Neutrophil (primary cell): ENCODE measurements around the gene PIP4K2A.
A peak's percentile ranks its signal among the peaks of the same experiment; 100 is the strongest.

Experiments used
- H3K27ac ChIP-seq: fragments of 200-600 bp; sonication (generic); 2 replicates; pipeline ENCODE4 v1.5.1; 2016; ENCODE audit warnings: mild to moderate bottlenecking, moderate library complexity
- H3K27me3 ChIP-seq: fragments of 200-600 bp; sonication (generic); 2 replicates; pipeline ENCODE4 v1.6.0; 2016; ENCODE audit warnings: mild to moderate bottlenecking
- H3K36me3 ChIP-seq: fragments of 200-600 bp; sonication (generic); 2 replicates; pipeline ENCODE4 v1.5.1; 2017
- H3K4me1 ChIP-seq, 2 experiments: fragments of 200-600 bp in 1 of 2; sonication (generic) in 1 of 2; 1 replicate in 1 of 2; 2 replicates in 1 of 2; pipeline versions ENCODE4 v1.5.1 to v1.6.1; 2013 to 2016; ENCODE audit warnings: low read depth in 1 of 2, low read length in 1 of 2, mild to moderate bottlenecking in 1 of 2, moderate library complexity in 1 of 2; ENCODE audit not compliant: control insufficient read depth in 1 of 2, insufficient read depth in 1 of 2
- H3K4me3 ChIP-seq, 2 experiments: fragments of 200-600 bp in 1 of 2; sonication (generic) in 1 of 2; 1 replicate in 1 of 2; 2 replicates in 1 of 2; pipeline ENCODE4 v1.5.1; 2013 to 2016; ENCODE audit warnings: low read depth in 1 of 2, low read length in 1 of 2, mild to moderate bottlenecking in 1 of 2, moderate library complexity in 1 of 2
- H3K9me3 ChIP-seq: fragments of 200-600 bp; sonication (generic); 2 replicates; pipeline ENCODE4 v1.5.1; 2016
- TF ChIP-seq, protein P1 (sequence below): fragments of 200-600 bp; sonication (generic); IDR thresholded peaks from 2 replicates; pipeline ENCODE4 v1.5.1; 2016; ENCODE audit warnings: antibody characterized with exemption

PIP4K2A gene

GRCh38 chr10:22604344-22605126 is 109.8 kb downstream of the PIP4K2A start:
- Histone ChIP-seq H3K4me3 (no peak overlapping the region), H3K36me3 (peaks cover 4% of the 10 kb centered on the region), H3K4me1 (peaks cover 36 to 47% of the 10 kb centered on the region in 2 experiments), H3K27me3 (no peaks in the 10 kb centered on the region), H3K9me3 (no peaks in the 10 kb centered on the region), H3K27ac (peak overlapping the region; percentile 77)
- TF ChIP-seq, protein P1, sequence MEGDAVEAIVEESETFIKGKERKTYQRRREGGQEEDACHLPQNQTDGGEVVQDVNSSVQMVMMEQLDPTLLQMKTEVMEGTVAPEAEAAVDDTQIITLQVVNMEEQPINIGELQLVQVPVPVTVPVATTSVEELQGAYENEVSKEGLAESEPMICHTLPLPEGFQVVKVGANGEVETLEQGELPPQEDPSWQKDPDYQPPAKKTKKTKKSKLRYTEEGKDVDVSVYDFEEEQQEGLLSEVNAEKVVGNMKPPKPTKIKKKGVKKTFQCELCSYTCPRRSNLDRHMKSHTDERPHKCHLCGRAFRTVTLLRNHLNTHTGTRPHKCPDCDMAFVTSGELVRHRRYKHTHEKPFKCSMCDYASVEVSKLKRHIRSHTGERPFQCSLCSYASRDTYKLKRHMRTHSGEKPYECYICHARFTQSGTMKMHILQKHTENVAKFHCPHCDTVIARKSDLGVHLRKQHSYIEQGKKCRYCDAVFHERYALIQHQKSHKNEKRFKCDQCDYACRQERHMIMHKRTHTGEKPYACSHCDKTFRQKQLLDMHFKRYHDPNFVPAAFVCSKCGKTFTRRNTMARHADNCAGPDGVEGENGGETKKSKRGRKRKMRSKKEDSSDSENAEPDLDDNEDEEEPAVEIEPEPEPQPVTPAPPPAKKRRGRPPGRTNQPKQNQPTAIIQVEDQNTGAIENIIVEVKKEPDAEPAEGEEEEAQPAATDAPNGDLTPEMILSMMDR: no peak

- Histone ChIP-seq H3K9me3 (no peaks in the 10 kb centered on the region), H3K27ac (no peak overlapping the region), H3K4me1 (peaks cover 36 to 40% of the 10 kb centered on the region in 2 experiments), H3K4me3 (no peak overlapping the region), H3K27me3 (no peaks in the 10 kb centered on the region), H3K36me3 (peaks cover 4% of the 10 kb centered on the region)
- TF ChIP-seq, protein P1: no peak
Observed at GRCh38 chr10:22603581-22603980, 110.8 kb downstream of the PIP4K2A start.

DNA sequence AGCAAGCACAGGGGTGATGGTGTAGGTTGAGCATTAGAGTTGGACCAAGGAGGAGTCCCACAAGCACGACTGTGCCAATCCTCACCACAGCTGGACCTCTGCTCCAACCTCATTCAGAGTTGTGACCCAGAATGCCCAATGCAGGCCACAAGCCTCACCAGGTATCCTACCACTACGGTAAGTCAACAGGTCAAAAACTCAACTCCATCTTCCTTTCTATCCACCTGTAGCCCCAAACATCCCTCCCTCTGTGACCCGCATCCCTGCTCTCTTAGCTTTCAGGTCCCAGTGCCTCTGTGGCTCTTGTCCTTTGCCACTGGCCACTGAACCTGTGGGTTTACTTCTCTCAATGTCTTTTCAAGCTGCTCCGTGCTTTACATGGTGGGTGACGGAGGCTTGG is 112.8 kb downstream of the PIP4K2A start:
- no peaks in the 10 kb centered on the region for H3K27me3 ChIP-seq
- no peak overlapping the region for H3K4me3 ChIP-seq
- peaks cover 10% of the 10 kb centered on the region for H3K36me3 ChIP-seq
- H3K4me1 ChIP-seq: peaks cover 20 to 23% of the 10 kb centered on the region in 2 experiments
- no peaks in the 10 kb centered on the region for H3K9me3 ChIP-seq
- TF ChIP-seq, protein P1: no peak
- no peak overlapping the region for H3K27ac ChIP-seq

DNA sequence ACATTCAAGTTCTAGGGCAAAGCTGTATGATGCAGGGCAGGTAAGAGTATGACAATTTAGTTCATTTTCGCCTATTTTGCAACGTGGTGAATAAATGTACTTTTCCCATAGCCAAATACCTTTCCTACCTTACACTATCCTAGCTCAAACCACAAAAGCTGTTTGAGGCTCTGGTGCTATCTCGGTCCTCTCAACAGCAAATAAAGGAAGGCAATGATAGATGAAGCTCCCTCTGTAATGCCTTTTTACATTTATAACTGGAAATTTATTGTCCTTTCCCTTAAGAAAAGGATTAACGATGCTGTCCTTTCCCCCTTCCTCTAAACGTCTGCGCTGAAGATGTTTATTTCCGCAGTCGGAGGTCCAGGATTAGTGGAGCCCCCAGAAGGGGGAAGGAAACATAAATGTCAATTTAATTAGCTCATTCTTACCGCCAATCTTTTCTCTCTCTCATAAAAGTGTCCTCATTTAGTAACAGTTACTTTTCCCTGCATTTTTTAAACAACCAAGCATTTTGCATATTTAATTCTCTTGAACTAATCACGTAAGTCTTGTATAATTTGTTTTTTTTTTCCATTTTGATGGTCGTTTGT is 114.6 kb downstream of the PIP4K2A start:
- Histone ChIP-seq H3K36me3 (peaks cover 15% of the 10 kb centered on the region), H3K9me3 (no peaks in the 10 kb centered on the region), H3K27ac (no peak overlapping the region), H3K4me3 (no peak overlapping the region), H3K4me1 (peaks cover 2 to 4% of the 10 kb centered on the region in 2 experiments), H3K27me3 (no peaks in the 10 kb centered on the region)
- TF ChIP-seq, protein P1: no peak

GRCh38 chr10:22599048-22599561 is 115.3 kb downstream of the PIP4K2A start:
- no peaks in the 10 kb centered on the region for H3K4me1 ChIP-seq

More at GRCh38 chr10:22599048-22599561, 115.3 kb downstream of the PIP4K2A start:
- H3K4me3 ChIP-seq: no peak overlapping the region
- H3K27ac ChIP-seq: no peak overlapping the region
- TF ChIP-seq, protein P1: no peak
- no peaks in the 10 kb centered on the region for H3K9me3 ChIP-seq
- peaks cover 15% of the 10 kb centered on the region for H3K36me3 ChIP-seq
- no peaks in the 10 kb centered on the region for H3K27me3 ChIP-seq
